ENCODE data around the gene SSTR4.

SSTR4 gene

DNA sequence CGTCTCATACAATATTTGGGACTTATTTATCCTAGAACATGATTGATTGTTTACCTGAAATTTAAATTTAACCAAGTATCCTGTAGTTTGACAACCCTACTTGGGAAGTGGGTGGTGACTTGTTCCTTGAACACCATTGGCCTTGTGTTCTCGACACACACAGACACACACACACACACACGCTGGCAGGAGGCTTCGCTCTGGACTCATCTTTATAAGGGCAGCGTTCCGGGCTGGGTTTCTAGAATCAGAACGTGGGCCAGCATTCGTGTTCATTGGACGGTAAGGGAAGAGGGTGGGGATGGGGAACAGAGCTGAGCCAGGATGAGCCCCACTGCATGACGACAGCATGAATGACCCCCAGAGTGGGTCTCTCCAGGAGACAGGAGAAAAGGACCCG lies 16.2 kb upstream of the SSTR4 start:
- DNase-seq = no peak

DNA sequence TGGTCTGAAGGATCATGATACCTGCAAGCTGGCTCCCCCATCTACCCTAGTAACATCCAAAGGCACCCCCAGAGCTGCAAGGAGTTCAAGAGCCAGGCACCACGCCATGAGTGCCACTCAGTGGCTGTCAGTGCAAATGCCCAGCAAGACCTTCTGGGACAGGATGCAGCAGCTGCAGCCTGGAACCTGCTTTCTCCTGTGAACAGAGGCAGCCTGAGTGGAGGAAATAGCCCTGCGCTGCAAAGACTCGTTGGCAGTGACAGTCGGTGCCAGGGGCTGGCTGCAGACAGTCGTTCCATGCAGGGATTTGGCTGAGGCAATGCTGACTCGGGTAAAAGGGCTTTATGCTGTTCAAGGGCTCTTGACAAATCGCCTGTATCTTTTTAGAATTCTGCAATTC lies 15.7 kb upstream of the SSTR4 start:
- no peak for DNase-seq

DNA sequence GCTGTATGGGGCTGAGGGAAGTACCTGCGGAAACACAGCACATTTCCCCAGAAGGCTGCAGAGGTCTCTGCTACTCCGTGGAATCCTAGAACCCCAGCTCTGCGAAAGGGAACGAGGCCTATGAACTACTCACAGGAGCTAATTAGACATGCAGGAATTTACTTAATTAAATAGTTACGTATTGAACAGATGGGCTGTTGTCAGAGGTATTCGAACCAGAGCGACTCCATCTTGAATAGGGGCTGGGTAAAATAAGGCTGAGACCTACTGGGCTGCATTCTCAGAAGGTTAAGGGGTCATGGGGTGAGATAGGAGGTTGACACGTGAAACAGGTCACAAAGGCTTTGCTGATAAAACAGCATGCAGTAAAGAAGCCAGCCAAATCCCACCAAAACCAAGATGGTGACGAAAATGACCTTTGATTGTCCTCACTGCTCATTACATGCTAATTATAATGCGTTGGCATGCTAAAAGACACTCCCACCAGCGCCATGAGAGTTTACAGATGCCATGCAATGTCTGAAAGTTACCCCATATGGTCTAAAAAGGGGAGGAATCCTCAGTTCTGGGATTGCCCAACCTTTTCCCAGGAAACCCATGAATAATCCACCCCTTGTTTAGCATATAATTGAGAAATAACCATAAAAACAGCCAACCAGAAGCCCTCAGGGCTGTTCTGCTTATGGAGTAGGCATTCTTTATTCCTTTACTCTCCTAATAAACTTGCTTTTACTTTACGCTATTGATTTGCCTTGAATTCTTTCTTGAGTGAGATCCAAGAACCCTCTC lies 14.7 kb upstream of the SSTR4 start:
- DNase-seq = no peak

DNA sequence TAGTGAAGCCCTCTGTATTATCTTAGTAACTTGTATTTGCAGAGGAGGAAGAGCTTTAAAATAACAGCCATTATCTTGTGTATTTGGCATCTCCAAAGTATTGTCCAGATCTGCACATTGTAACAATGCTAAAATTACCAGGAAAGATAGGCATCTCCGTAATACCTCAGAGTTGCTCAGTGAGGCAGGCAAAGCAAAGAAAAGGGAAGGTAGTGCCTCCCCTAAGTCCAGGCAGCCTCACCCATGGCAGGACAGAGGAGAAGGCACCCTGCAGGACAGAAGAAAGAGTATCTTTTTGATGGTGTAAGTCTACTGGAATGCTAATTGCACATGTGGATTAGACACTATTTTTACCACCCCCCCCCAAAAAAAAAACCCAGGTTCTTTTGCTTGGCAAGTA lies 13.6 kb upstream of the SSTR4 start:
- DNase-seq = peak; percentile 6

DNA sequence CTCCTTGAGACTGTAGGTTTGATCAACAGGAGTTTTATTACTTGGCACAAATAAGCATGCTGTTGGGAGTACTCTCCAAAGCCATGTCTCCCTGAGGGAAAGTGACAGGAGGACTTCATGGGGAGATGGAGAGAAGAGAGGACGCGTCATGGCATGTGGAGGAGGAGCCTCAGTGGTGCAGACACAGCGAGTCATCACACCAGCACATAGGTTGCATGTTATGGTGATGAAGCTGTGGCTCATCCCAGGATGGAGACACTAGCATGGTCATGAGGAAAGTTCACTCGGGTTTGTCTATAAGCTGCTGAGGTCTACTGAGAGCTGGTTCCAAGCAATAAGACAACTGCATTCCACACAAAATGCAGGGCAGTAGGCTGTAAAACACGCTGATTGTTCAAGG lies 13.2 kb upstream of the SSTR4 start:
- DNase-seq = no peak

DNA sequence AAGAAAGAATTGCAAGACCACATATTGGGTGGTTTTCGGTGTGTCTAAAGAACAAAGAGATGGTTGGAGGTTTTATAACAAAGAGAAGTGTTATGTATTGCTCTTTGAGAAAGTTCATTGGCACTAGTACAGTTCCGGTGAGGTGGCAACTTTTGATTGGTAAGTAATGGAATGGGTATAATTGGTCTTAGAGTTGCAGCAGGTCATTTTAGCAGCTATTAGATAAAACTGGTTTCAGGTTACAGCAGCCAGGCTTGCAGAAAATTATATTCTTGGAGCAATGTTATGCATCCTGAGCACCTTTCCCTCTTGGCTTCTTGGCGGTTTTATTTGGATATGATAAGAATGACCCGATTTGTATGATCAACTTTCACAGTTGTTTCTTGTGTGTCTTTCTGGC lies 12.3 kb upstream of the SSTR4 start:
- no peak for DNase-seq

DNA sequence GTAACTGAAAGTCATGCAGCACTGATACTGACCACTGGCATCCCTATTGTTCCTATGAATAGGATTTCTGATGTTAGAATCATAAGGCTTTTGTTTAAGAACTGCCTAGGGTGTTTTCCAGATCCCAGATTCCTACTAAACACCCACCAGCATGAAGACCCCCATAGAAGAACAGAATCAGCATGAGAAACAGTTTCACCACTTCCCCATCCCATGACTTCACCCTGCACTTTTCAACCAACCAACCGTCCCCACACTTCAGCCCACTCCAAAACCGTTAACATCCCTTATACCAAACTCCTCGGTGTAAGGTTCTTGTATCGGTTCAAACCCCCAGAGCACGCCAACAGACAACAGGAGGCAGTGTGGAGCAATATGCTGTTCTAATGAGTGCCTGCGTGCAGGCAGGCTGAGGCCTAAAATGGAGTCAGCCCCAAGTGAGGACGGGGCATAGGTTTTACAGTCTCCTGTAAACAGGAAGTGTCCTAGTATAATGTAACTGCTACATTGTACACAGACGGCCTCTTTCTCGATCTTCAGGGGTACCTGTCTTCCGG lies 11.4 kb upstream of the SSTR4 start:
- DNase-seq = no peak

DNA sequence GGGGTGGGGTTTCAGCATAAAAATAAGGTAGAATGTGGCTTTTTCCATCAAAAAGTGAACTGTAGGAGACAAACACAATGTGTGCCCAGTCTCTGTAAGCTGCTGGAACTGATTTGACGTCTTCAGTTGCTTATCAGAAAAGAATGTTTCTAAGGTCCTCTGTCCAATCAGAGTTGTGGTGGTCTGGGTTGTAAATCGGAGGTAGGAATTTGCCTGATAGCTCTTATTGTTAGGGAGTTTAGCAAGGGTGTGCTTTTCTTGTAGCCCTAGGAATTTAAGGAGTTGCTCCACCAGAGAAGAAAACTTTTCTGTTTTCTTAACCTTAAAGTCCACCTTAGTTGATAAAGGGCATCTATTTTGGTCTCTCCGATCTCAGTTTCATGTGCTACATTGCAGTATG lies 10.4 kb upstream of the SSTR4 start:
- no peak for DNase-seq

DNA sequence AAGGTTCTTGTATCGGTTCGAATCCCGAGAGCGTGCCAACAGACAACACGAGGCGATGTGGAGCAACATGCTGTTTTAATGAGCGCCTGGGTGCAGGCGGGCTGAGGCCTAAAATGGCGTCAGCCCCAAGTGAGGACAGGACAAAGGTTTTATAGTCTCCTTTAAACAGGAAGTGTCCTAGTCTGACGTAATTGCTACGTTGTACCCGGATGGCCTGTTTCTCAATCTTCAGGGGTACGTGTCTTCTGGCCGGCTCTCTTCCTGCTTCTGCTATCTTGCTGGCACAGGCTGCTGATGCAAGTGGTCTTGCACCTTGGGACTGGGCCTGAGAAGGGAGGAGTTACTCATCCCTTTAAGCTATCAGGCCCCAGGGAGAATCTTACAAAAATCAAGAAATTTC lies 9.6 kb upstream of the SSTR4 start:
- DNase-seq = peak; percentile 54

DNA sequence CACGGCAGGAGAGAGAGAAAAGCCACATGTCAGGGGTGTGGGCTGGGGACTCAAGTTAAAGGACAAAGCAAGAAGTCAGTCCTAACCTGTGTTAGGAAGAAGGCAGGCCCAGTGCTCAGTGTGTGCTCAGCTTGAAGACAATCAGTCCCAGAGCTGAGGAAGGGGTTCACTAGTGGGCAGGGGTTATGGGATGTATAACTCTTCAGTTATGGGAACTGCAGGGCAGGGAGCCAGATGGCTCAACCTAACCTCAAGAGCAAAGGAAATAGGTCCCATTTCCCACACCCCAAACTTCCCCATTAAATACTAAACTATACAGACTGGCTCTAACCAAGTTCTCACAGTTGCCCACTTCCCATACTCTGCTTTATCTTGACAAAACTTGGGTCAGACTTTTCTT lies 7.4 kb upstream of the SSTR4 start:
- no peak for DNase-seq

DNA sequence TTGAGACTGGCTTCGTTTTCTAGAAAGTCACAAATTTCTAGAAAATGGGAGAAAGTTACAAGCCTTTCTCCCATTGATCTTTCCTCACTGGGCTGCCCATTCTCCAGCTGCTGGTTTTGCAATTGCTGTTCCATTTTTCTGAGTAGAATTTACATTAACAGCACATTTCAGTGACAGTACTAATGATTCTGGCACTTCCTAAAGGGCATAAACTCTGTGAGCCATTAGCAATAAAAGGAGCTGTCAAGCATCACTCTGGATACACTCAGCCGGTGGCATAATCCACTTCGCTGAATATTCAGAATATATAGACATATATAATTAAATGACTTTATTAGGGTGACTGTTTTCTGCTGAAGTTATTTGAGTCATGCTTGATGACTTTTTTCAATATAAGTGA lies 6.7 kb upstream of the SSTR4 start:
- no peak for DNase-seq

DNA sequence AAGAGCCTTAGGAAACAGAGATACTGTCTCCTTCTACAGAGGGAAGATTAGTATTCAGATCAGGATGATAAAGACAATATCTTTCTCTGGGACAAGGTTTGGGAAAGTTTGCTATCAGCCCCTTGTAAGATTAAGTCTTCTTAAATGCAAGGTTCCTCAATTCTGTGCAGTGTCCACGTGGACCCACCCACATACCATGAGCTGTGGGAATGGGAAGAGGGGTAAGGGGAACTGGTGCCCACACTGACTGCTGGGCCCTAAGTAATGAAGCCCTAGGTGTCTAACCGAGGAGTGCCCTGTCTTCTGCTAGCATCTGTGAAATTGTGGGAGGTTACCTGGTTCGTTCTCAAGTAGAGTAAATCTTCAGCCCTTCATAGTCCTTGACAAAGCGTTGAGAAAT lies 5.8 kb upstream of the SSTR4 start:
- no peak for DNase-seq

DNA sequence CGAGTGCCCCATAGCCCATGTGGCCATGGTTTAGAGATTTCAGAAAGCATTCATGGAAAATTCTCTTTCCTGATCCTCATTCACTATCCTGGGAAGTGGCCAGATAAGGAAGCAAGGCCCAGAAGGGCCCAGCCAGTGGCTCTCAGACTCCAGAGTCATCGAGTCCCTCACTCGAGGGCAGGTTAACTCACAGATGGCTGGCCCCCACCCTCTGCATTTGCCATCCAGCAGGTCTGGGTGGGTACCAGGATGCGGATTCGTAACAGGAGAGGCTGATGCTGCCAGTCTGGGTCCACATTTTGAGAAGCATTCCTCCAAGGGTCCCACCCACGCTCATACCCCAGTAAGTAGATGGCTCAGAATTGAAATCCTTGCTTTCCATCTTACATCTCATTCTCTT lies 3.8 kb upstream of the SSTR4 start:
- no peak for DNase-seq

DNA sequence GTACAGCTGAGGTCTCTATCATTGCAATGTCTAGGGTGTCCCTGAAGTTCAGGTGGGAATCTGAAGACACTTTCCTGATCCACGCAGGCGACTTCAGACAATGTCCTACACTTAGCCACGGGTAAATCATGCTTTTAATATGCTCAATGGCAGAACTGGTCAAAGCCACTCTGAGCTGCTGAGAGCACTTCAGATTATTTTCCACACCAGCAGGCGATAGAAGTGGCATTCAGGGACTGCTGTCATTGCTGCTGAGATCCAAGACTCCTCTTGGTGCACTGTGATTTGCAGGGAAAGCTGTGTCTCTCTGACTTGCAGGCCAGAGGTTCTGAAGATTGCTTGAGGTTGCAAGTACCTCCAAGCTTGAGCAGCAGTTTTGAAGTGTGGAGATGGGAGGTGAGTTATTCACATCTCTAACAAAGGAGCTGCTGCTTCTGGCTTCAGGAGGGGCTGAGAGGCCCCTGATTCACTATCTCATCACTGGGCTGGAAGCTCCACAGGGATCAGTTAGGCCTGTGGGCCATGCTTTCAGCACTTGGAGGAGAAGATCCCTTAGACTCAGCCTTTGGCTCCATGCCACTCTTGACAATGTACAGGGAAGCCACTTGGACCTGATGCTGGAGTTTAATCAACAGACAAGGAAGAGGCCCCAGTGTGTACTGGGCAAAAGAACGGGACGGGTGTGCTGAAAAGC lies 2.9 kb upstream of the SSTR4 start:
- DNase-seq = no peak

DNA sequence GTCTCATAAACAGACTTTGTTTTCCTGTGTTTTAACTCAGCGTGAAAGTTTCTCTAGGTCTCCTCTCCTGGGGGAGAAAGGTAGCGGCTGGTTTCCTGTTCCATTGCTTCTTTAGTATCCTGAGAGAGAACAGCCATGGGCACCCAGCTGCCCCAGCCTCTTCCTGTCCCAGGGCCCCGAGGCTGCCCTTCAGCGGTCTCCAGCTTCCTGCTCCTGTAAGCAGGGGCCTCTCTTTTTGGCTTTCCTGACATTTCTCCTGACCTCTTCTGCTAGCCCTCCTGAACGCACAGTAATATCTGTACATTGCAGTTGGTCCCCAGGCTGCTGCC lies 2.4 kb upstream of the SSTR4 start:
- DNase-seq = no peak

DNA sequence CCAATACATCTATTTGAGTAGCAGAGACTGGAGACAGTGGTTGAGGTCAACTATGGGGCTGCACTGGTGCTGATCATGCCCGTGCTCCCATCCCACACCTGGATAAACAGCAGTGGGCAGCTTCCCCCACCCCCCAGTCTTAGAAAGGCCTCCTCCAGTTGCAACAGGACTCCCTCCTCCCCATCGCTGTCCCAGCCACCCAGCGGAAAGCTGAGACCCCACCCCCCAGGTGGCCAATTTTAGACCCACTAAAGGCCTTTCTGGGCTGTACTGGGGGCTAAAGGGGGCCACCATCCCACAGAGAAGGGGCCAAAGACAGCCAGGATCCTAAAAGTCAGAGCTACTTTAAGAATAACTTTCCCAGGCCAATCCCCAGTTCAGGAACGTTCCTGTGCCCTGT lies 1.2 kb upstream of the SSTR4 start:
- DNase-seq = no peak

DNA sequence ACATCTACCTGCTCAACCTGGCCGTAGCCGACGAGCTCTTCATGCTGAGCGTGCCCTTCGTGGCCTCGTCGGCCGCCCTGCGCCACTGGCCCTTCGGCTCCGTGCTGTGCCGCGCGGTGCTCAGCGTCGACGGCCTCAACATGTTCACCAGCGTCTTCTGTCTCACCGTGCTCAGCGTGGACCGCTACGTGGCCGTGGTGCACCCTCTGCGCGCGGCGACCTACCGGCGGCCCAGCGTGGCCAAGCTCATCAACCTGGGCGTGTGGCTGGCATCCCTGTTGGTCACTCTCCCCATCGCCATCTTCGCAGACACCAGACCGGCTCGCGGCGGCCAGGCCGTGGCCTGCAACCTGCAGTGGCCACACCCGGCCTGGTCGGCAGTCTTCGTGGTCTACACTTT lies 619 bp downstream of the SSTR4 start:
- DNase-seq = no peak

DNA sequence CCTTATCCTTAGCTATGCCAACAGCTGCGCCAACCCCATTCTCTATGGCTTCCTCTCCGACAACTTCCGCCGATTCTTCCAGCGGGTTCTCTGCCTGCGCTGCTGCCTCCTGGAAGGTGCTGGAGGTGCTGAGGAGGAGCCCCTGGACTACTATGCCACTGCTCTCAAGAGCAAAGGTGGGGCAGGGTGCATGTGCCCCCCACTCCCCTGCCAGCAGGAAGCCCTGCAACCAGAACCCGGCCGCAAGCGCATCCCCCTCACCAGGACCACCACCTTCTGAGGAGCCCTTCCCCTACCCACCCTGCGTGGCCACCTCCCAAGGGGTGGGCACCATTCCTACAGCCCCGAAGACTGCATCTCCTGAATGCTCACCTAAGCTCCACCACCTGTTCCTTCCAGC lies 1.3 kb downstream of the SSTR4 start:
- DNase-seq = no peak

DNA sequence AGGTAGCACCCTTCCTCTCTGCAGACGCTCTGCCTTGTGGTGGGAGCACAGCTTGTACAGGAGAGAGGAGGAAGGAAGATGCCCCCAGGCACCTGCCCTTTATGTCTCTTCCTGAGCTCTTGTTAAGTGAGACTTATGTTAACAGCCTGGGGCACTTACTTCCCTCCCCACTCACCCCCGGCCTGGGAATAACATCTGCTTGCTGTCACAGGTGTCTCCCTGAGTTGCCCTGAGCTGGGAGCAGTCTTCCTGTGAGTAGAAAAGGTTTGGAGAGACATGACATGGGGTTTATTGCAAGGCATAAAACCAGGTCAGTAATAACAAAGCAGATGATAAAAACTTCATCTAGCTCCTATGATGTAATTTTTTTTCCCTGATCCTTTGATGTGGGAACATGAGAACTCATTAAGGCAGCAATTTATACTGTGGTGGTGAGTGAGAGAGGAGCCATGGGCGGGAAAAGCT lies 1.9 kb downstream of the SSTR4 start:
- DNase-seq = no peak

DNA sequence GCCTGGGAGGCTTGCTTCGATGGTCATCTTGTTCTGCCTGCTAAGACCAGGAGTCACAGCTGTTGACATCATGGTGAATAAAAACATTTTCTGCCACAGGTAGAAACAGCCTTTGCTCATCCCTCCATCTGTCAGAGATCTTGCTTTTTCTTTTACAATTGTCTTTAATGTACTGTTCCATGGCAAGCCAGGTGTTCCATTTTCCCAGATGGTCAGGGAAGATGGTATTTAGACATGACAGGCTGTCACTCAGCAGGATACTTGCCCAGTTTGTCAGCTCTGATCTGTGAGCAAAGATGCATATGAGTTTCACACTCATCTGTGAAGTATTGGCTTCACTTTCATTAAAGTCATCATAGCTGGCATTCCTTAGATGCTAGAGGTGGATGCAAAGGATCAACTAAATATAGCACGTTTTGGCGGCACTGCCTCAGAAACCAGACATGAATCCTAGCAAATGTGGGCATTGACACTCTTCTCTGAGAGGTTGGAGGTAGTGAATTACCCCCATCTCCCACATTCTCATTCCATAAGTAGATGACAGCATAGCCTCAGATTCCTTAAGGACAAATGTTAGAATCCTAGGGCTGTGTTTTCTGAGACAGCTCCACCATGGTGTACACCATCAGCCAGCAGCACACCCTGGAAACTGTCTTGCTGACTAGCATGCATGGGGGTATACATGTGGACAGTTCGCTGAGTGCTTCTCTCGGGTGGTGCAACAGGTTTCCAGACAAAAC lies 4.2 kb downstream of the SSTR4 start:
- DNase-seq = no peak

DNA sequence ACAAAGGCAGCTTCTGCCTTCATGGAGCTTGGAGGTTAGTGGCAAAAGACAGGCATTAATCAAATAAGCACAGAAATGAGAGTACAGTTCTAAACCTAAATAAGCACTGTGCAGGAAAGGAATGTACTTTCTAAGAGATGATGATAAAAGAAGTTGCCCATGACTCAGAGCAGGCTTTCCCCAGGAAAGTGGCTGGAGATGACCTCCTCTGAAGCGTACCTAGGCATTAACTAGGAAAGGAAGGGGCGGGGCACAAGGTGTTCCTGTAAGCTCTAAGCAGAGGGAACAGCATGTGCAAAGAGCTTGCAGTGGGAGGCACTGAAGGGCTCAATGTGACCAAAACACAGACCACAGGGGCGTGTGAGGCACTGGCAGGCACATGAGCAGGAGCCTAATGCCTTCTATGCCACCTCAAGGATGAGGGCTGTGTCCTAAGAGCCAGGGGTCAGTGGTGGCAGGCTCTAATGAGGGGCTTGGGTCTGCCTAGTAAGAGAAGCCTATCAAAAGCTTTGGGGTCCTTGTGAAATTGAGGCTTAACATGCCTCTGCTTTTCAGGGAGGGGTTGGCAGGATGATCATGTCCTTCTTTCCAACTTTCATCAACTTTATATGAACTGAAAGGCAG lies 4.9 kb downstream of the SSTR4 start:
- no peak for DNase-seq

DNA sequence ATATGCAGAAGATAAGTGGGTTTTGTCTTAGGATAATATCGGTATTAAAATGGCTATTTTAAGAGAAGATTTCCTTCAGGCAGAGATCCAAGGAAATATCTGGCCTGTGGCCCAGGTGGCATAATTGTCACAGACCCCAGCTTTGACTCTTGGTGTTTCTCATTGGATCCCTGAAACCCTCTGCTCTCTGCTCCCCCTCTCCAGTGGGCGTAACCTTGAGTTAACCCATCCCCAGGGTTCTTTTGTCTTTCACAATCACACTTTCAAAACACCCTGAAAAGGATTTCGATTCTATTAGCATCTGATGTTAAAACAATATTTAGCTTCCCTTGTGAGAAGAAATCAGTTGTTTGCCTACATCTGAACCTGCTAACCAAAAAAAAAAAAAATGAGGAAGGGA lies 7.2 kb downstream of the SSTR4 start:
- DNase-seq = no peak

DNA sequence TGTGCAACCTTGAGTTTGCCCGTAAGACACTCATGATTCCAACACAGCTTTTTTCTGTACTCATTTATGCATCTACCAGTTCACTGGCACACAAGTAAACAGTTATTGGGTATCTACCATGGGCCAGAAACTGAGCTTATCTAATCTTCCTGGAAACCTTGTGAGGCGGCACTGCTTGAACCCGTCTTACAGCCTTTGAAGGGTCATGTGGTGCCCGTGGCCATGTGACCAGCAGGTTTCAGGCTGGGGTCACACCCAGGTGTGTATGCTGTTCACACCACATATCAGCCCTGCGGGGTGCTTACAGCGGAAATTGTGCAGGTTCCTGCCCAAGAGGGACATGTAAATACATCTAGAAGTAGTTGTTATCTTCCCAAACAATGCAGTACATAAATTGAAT lies 8.3 kb downstream of the SSTR4 start:
- DNase-seq = peak; percentile 83

Data from hematopoietic multipotent progenitor cell treated with erythropoietin and hydrocortisone succinate and interleukin-3 and kit ligand, for 8 days (in vitro differentiated cells).